Measurements from ENCODE around the gene CAMK2D. TPM values are rescaled to one million over a fixed set of nuclear protein-coding genes. Genes with fewer than 3 reads are reported as not detected.

The CAMK2D gene
- total RNA-seq, 2 experiments from 2014 or later, result 29.9 to 32.9 TPM

DNA sequence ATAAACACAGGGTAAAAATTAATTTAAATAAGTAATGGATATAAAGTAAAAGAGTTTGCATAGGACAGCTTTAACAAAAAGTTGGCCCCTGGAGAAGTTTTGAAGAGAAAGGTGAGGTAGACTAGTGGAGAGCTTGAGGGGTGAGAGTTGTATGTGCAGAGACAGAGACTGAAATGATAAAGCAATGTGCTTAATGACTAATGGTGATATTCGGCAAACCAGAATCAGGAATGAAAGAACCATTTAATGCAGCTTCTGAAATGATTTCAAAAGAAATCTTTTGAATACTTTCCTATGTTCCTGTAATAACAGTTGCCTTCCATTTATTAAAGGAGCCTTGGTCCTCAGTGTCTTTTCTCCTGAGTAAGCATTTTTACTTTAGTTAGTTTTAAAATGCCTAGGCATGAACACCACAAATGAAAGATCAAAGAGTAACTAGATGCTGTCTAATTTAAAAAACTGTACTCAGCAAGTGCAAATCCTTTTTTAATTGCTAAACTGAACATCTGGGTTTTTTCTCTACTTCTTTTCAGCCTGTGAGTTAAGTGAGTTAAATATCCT is 28.5 kb downstream of the CAMK2D start:
- POLR2A ChIA-PET, result interaction anchor here (1.2 kb wide), 2 partner anchors 11 to 38 kb away, joined by 3 read pairs; no protein-coding TSS in a partner anchor
- no peak overlapping the region for H3K4me3 ChIP-seq (ENCODE audit: low read length)
- TF ChIP-seq, protein P1, sequence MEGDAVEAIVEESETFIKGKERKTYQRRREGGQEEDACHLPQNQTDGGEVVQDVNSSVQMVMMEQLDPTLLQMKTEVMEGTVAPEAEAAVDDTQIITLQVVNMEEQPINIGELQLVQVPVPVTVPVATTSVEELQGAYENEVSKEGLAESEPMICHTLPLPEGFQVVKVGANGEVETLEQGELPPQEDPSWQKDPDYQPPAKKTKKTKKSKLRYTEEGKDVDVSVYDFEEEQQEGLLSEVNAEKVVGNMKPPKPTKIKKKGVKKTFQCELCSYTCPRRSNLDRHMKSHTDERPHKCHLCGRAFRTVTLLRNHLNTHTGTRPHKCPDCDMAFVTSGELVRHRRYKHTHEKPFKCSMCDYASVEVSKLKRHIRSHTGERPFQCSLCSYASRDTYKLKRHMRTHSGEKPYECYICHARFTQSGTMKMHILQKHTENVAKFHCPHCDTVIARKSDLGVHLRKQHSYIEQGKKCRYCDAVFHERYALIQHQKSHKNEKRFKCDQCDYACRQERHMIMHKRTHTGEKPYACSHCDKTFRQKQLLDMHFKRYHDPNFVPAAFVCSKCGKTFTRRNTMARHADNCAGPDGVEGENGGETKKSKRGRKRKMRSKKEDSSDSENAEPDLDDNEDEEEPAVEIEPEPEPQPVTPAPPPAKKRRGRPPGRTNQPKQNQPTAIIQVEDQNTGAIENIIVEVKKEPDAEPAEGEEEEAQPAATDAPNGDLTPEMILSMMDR (IDR thresholded peaks at IDR 0.05), result no peak
- intact Hi-C loops (cut with DNase I, micrococcal nuclease), result no loop called here
- CTCF ChIA-PET, result interaction anchor here (0.8 to 1.9 kb wide), 3 partner anchors 12 to 186 kb away, joined by 3 to 4 read pairs (median 3); no protein-coding TSS in a partner anchor
- H3K36me3 ChIP-seq (ENCODE audit: insufficient read depth, low read length), result no peaks in the 10 kb centered on the region
- no peaks in the 10 kb centered on the region for H3K9me3 ChIP-seq (ENCODE audit: control insufficient read depth in 1 of 2, insufficient read depth in 1 of 2, low read length in 2 of 2)
- H3K27ac ChIP-seq (ENCODE audit: low read depth in 1 of 2, low read length in 2 of 2), result no peak overlapping the region
- no peak overlapping the region for H3K4me3 Mint-ChIP-seq
- H3K27me3 ChIP-seq (ENCODE audit: control insufficient read depth in 1 of 2, insufficient read depth in 2 of 2, low read length in 2 of 2), result no peaks in the 10 kb centered on the region
- H3K27me3 Mint-ChIP-seq, result no peaks in the 10 kb centered on the region
- no peak for DNase-seq
- ATAC-seq (ENCODE audit: poor library complexity), result no peak
- H3K27ac Mint-ChIP-seq, result no peak overlapping the region
- peaks cover 69% of the 10 kb centered on the region for H3K4me1 Mint-ChIP-seq (ENCODE audit: low read depth)
- H3K36me3 Mint-ChIP-seq (ENCODE audit: low read depth), result peaks cover 40% of the 10 kb centered on the region
- no peaks in the 10 kb centered on the region for H3K9me3 Mint-ChIP-seq
- H3K4me1 ChIP-seq (ENCODE audit: insufficient read depth, low read length), result no peaks in the 10 kb centered on the region

DNA sequence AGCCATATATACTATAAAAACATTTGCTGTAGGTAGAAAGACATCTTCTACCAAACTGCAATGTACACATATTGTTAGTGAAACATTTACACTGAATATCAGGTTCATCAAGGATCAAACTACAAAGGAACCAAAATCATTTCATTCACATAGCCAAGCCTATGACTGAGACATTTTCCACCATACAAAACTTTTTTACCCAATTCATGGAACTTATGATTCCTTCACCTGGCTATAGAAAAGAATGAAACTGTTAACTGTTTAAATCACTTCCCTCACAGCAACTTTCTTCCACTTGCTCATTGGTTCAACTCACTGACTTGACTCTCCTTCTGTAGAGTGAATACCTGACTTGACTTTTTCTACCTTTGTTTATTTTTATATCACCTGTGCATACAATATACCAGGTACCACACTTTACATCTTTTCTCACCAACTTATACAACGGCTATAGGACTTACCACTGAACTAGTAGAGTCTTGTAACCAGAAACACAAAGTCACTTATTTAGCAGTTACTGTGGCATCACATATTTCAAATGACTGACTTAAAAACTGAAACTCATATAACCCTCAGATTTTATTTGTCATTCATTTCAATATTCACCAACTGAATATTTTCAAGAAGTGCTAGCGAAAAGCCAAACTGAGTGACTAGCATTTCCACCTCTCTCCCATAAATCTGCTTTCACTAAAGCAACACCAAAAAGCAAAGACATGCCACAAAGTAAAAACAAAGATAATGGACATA is 30.9 kb downstream of the CAMK2D start:
- DNase-seq (no peak), ATAC-seq (ENCODE audit: poor library complexity) (no peak)
- H3K27ac Mint-ChIP-seq, result no peak overlapping the region
- no peaks in the 10 kb centered on the region for H3K27me3 ChIP-seq (ENCODE audit: control insufficient read depth in 1 of 2, insufficient read depth in 2 of 2, low read length in 2 of 2)
- intact Hi-C loops (cut with DNase I, micrococcal nuclease), result no loop called here
- no peaks in the 10 kb centered on the region for H3K36me3 ChIP-seq (ENCODE audit: insufficient read depth, low read length)
- no peak overlapping the region for H3K4me3 ChIP-seq (ENCODE audit: low read length)
- POLR2A ChIA-PET, result interaction anchor here (0.7 kb wide), 1 partner anchor 99 kb away, joined by 3 read pairs; no protein-coding TSS in a partner anchor
- H3K9me3 Mint-ChIP-seq, result no peaks in the 10 kb centered on the region
- no peaks in the 10 kb centered on the region for H3K9me3 ChIP-seq (ENCODE audit: control insufficient read depth in 1 of 2, insufficient read depth in 1 of 2, low read length in 2 of 2)
- peaks cover 31% of the 10 kb centered on the region for H3K36me3 Mint-ChIP-seq (ENCODE audit: low read depth)
- H3K27me3 Mint-ChIP-seq, result no peaks in the 10 kb centered on the region
- peaks cover 5% of the 10 kb centered on the region for H3K4me1 ChIP-seq (ENCODE audit: insufficient read depth, low read length)
- H3K27ac ChIP-seq (ENCODE audit: low read depth in 1 of 2, low read length in 2 of 2), result no peak overlapping the region
- no peak overlapping the region for H3K4me3 Mint-ChIP-seq
- CTCF ChIA-PET, result interaction anchor here (0.9 kb wide), 1 partner anchor 20 kb away, joined by 4 read pairs; no protein-coding TSS in a partner anchor
- peaks cover 81% of the 10 kb centered on the region for H3K4me1 Mint-ChIP-seq (ENCODE audit: low read depth)
- TF ChIP-seq, protein P1 (IDR thresholded peaks at IDR 0.05), result no peak

DNA sequence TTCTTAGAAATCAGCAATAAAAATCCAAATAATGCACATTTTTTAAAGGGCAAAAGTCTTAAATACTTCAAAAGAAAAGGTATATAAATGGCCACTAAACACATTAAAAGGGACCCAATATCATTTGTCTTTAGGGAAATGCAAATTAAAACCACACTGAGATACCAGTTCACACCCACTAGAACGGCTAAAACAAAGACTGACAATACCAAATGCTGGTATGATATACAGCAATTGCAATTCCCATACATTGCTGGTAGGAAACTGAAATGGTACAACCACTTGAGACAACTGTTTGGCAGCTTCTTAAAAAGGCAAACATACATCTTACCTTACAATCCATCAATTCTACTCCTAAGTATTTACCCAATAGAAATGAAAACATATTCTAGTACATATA is 33.7 kb downstream of the CAMK2D start:
- H3K27me3 Mint-ChIP-seq, result no peaks in the 10 kb centered on the region
- Histone ChIP-seq H3K36me3 (ENCODE audit: insufficient read depth, low read length) (no peaks in the 10 kb centered on the region), H3K27ac (ENCODE audit: low read depth in 1 of 2, low read length in 2 of 2) (no peak overlapping the region), H3K27me3 (ENCODE audit: control insufficient read depth in 1 of 2, insufficient read depth in 2 of 2, low read length in 2 of 2) (no peaks in the 10 kb centered on the region), H3K4me1 (ENCODE audit: insufficient read depth, low read length) (peaks cover 5% of the 10 kb centered on the region), H3K9me3 (ENCODE audit: control insufficient read depth in 1 of 2, insufficient read depth in 1 of 2, low read length in 2 of 2) (no peaks in the 10 kb centered on the region), H3K4me3 (ENCODE audit: low read length) (no peak overlapping the region)
- H3K4me1 Mint-ChIP-seq (ENCODE audit: low read depth), result peaks cover 57% of the 10 kb centered on the region
- peak in 1 of 14 experiments; percentile 3 for DNase-seq
- no peak overlapping the region for H3K4me3 Mint-ChIP-seq
- no peak for ATAC-seq (ENCODE audit: poor library complexity)
- intact Hi-C loops (cut with DNase I, micrococcal nuclease), result loop anchor here in 1 of 2 experiments (5.0 kb wide), 1 partner anchor 34 kb away; the partner anchor contains the start of gene CAMK2D
- TF ChIP-seq, protein P1 (IDR thresholded peaks at IDR 0.05), result no peak
- CTCF ChIA-PET, result no interaction called here
- H3K36me3 Mint-ChIP-seq (ENCODE audit: low read depth), result peaks cover 16% of the 10 kb centered on the region
- no peaks in the 10 kb centered on the region for H3K9me3 Mint-ChIP-seq
- no peak overlapping the region for H3K27ac Mint-ChIP-seq
- POLR2A ChIA-PET, result interaction anchor here (0.6 kb wide), 1 partner anchor 53 kb away, joined by 3 read pairs; no protein-coding TSS in a partner anchor

Measured in CD4-positive, alpha-beta T cell (primary cell).